Gastrocnemius medialis (tissue), 4 donors: ENCODE measurements around the gene STIM1.

Source experiments
- POLR2A ChIP-seq, 2 donors: fragments of 450-650 bp; IDR thresholded peaks; one replicate each; pipeline ENCODE4 v1.6.1; 2017; ENCODE audit warnings: antibody characterized with exemption in 2 of 2, mild to moderate bottlenecking in 2 of 2, moderate library complexity in 2 of 2
- TF ChIP-seq, protein P1 (sequence below), 5 experiments: fragments of 450-650 bp in 3 of 5; fragments of 200-600 bp in 2 of 5; sonication (generic) in 2 of 5; IDR thresholded peaks in 4 of 5; conservative IDR thresholded peaks in 1 of 5; 1 replicate in 4 of 5; 2 replicates in 1 of 5; pipeline ENCODE4 v1.5.1; 2016 to 2019; ENCODE audit warnings: antibody characterized with exemption in 5 of 5, mild to moderate bottlenecking in 3 of 5, moderate library complexity in 3 of 5

DNA sequence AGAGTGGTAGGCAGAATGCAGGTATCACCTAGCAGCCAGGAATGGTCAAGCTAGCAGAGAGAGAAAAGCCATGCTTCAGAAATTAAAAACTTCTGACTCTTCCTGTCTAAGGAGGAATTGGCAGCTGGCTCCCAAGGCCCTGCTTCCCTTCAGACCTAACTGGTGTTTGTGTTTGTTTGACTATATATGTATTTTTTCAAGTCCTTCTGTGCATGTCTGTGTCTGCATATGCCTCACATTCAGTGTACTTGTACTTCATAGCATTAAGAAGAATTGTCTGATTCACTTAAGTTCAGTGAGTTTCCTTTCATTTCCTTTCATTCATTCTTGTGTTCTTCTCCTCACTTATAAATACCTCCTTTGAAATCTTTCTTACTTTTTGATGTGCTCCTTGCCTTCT lies 130.2 kb downstream of the STIM1 start:
- TF ChIP-seq, protein P1, sequence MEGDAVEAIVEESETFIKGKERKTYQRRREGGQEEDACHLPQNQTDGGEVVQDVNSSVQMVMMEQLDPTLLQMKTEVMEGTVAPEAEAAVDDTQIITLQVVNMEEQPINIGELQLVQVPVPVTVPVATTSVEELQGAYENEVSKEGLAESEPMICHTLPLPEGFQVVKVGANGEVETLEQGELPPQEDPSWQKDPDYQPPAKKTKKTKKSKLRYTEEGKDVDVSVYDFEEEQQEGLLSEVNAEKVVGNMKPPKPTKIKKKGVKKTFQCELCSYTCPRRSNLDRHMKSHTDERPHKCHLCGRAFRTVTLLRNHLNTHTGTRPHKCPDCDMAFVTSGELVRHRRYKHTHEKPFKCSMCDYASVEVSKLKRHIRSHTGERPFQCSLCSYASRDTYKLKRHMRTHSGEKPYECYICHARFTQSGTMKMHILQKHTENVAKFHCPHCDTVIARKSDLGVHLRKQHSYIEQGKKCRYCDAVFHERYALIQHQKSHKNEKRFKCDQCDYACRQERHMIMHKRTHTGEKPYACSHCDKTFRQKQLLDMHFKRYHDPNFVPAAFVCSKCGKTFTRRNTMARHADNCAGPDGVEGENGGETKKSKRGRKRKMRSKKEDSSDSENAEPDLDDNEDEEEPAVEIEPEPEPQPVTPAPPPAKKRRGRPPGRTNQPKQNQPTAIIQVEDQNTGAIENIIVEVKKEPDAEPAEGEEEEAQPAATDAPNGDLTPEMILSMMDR (IDR thresholded peaks at IDR 0.05 in 4 of 5, conservative IDR thresholded peaks at IDR 0.05 in 1 of 5), result no peak
- no peak for TF ChIP-seq POLR2A (IDR thresholded peaks at IDR 0.05)
